ENCODE measurements around the gene UGT2A3. TPM values are rescaled to one million over a fixed set of nuclear protein-coding genes. Genes with fewer than 3 reads are reported as not detected.

The UGT2A3 gene
- total RNA-seq = not detected in 2 replicates

DNA sequence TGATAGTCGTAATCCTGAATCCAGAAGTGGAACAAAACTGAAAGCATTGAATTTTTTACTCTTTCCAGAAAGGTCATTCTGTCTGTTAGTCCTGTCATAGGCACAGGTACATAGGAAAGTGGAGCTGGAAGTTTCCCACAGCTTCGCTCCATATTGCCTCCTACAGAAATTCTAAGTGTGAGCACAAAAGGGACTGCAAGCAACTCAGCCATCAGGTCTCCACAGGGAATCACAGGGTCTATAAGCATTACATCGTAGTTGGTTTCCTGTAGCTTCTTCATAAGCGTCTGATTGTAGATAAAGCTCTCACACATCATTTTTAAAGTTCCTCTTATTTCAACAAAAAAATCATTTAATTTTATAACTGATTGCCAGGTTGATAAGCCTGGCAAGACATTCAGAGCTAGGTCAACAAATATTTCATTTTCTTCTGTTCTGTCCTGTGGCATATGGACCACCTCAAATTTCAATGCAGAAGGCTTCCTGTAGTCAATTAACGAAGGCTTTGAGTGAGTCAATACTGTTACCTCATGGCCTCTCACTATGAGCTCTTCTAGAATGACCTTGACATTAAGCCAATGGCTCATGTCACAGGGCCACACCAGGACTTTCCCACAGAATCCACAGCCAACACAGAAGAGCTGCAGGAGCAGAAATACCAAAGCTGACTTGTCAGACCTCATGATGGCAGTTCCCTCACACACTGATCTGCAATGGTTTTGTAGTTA, at the start of gene UGT2A3:
Gene UGT2A3 (minus strand): TSS at position 727 of the 728 bp plus-strand sequence. CDS start 44 bp downstream, at position 683.

Small RNAs within 50 kb of the gene (small RNA-seq; reads per million reads assigned to genes)
- not detected for gene AC021146.3 (ENCODE audit: low replicate concordance)
- gene AC021146.6 (ENCODE audit: low replicate concordance) = not detected

Other genes starting within 250 kb of the UGT2A3 start
- not detected in 2 replicates for gene UGT2B10, start 135.8 kb downstream of the UGT2A3 start, total RNA-seq
- gene UGT2B7, start 144.7 kb upstream of the UGT2A3 start, total RNA-seq = not detected in 2 replicates

Data from placental pericyte (primary cell).